ENCODE measurements around the gene PYROXD2.

Gene PYROXD2

DNA sequence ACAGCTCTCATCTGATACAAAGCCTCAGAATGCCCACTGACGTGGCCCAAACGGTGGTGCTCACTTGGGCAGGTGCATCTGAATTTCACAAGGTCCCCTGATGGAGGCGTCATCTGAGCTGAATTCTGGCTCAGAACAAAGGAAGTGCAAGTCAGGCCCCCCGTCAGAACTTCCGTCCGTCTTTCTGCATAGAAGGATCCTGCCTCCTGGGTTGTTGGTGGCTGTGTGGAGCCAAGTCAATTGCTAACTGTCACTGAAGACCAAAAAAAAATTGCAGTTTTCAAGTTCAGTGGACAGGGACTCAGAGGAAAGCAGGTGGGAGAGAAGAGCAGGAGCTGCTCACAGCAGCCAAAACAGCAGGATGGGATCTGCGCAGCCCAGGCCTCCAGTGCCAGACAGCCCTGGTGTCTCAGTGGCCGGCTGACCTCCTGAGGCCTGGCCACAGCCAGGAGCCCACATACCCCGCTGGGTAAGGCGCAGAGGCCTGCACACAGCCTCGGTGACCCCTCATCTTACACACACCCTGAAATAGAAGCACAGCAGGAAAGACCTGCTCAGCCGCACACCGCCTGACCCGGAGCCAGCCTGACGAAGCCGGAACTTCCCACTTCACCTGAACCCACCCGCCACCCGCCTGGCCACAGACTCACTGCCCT lies 49.4 kb downstream of the PYROXD2 start:
- H3K36me3 ChIP-seq (replicated peaks; ENCODE audit: insufficient read depth, low read length): no peaks in the 10 kb centered on the region
- DNase-seq: no peak
- no peaks in the 10 kb centered on the region for H3K79me2 ChIP-seq (ENCODE audit: low read length)
- no peak overlapping the region for H3K27ac ChIP-seq (ENCODE audit: low read length)
- H3K4me2 ChIP-seq (ENCODE audit: low read depth, low read length): no peak overlapping the region
- TF ChIP-seq EZH2phosphoT487 (IDR thresholded peaks at IDR 0.05; ENCODE audit: low read length) (no peak), EZH2 (optimal IDR thresholded peaks at IDR 0.05; ENCODE audit: low read depth, low read length) (no peak)
- TF ChIP-seq, protein P1, sequence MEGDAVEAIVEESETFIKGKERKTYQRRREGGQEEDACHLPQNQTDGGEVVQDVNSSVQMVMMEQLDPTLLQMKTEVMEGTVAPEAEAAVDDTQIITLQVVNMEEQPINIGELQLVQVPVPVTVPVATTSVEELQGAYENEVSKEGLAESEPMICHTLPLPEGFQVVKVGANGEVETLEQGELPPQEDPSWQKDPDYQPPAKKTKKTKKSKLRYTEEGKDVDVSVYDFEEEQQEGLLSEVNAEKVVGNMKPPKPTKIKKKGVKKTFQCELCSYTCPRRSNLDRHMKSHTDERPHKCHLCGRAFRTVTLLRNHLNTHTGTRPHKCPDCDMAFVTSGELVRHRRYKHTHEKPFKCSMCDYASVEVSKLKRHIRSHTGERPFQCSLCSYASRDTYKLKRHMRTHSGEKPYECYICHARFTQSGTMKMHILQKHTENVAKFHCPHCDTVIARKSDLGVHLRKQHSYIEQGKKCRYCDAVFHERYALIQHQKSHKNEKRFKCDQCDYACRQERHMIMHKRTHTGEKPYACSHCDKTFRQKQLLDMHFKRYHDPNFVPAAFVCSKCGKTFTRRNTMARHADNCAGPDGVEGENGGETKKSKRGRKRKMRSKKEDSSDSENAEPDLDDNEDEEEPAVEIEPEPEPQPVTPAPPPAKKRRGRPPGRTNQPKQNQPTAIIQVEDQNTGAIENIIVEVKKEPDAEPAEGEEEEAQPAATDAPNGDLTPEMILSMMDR (IDR thresholded peaks at IDR 0.05; ENCODE audit: low read length): no peak
- H4K20me1 ChIP-seq (ENCODE audit: insufficient read depth, low read length): no peaks in the 10 kb centered on the region
- no peak overlapping the region for H3K9ac ChIP-seq (ENCODE audit: low read length)
- H3K9me3 ChIP-seq (replicated peaks; ENCODE audit: insufficient read depth, low read length): no peaks in the 10 kb centered on the region
- no peak overlapping the region for H2AFZ ChIP-seq (ENCODE audit: low read length)
- H3K9me2 ChIP-seq (replicated peaks; ENCODE audit: insufficient read depth, low read length): no peaks in the 10 kb centered on the region
- H3F3A ChIP-seq (ENCODE audit: insufficient read depth, low read length): peaks cover 11% of the 10 kb centered on the region
- H3K27me3 ChIP-seq (replicated peaks; ENCODE audit: insufficient read depth, low read length): peaks cover 27% of the 10 kb centered on the region; the same call in 1 of the 2 replicates
- H3K4me3 ChIP-seq (ENCODE audit: low read length): no peak overlapping the region
- H3K4me1 ChIP-seq (ENCODE audit: low read length): peaks cover 9% of the 10 kb centered on the region

DNA sequence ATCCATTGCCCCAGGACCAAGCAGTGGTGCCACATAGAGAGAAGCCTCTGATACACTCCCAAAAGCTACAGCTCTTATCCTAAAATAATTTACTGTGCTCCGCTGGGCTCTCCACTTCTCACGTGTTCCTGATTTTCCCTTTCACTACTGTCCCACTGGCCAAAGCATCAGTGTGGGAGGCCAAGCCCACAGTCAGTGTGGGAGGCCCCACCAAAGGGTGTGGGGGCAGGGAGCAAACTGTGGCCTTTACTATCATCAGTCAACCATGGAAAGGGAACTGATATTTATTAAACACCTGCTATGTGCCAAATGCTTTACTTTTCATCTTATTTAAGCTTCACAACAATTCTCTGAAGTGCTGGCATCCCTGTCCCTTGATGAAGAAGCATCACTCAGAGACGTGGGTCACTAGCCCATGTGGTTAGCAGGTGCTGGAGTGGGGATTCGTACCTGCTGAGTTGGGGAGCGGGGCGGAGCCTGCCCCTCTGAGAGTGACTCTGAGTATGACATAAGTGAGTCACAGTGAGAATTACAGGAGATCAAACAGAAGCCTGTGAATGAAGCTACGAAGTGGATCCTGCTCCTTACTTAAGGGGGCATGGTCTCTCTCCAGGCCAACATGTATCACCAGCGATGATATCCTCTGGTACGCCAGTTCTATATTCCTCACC lies 50.4 kb downstream of the PYROXD2 start:
- H2AFZ ChIP-seq (ENCODE audit: low read length): no peak overlapping the region

DNA sequence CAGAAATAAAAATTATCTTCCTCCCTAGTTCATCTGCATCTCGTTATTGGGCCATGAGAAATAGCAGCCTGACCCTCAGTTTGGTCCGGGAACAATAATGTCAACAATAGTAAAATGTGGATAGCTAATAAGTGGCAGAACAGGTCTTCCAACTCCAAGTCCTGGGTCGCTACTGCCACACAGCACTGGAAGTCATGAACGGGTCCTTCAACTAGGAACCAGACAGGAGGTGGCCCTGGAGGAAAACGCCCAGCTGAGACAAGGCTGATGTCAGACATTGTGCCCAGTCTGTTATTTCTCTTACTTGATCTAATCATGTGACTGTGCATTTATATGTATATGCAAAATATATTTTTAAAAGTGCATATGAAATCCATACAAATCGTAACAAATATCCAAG lies 51.8 kb downstream of the PYROXD2 start:
- Histone ChIP-seq H2AFZ (ENCODE audit: low read length) (no peak overlapping the region), H3K36me3 (replicated peaks; ENCODE audit: insufficient read depth, low read length) (no peaks in the 10 kb centered on the region), H3K9me2 (replicated peaks; ENCODE audit: insufficient read depth, low read length) (no peaks in the 10 kb centered on the region), H3K27me3 (replicated peaks; ENCODE audit: insufficient read depth, low read length) (peaks cover 40% of the 10 kb centered on the region), H3F3A (ENCODE audit: insufficient read depth, low read length) (peaks cover 11% of the 10 kb centered on the region), H3K27ac (ENCODE audit: low read length) (no peak overlapping the region), H3K4me2 (ENCODE audit: low read depth, low read length) (no peak overlapping the region), H3K9ac (ENCODE audit: low read length) (no peak overlapping the region), H3K79me2 (ENCODE audit: low read length) (no peaks in the 10 kb centered on the region), H3K4me3 (ENCODE audit: low read length) (no peak overlapping the region), H3K9me3 (replicated peaks; ENCODE audit: insufficient read depth, low read length) (no peaks in the 10 kb centered on the region), H4K20me1 (ENCODE audit: insufficient read depth, low read length) (no peaks in the 10 kb centered on the region), H3K4me1 (ENCODE audit: low read length) (peaks cover 9% of the 10 kb centered on the region)
- DNase-seq: no peak
- TF ChIP-seq, protein P1 (IDR thresholded peaks at IDR 0.05; ENCODE audit: low read length): no peak
- TF ChIP-seq EZH2phosphoT487 (IDR thresholded peaks at IDR 0.05; ENCODE audit: low read length) (no peak), EZH2 (optimal IDR thresholded peaks at IDR 0.05; ENCODE audit: low read depth, low read length) (no peak)

More for the DNA sequence above, 50.4 kb downstream of the PYROXD2 start:
- Histone ChIP-seq H3K4me2 (ENCODE audit: low read depth, low read length) (no peak overlapping the region), H3K9me3 (replicated peaks; ENCODE audit: insufficient read depth, low read length) (no peaks in the 10 kb centered on the region), H3K4me3 (ENCODE audit: low read length) (no peak overlapping the region), H3K9ac (ENCODE audit: low read length) (no peak overlapping the region), H3K4me1 (ENCODE audit: low read length) (peaks cover 9% of the 10 kb centered on the region), H4K20me1 (ENCODE audit: insufficient read depth, low read length) (no peaks in the 10 kb centered on the region), H3K27ac (ENCODE audit: low read length) (no peak overlapping the region), H3K9me2 (replicated peaks; ENCODE audit: insufficient read depth, low read length) (no peaks in the 10 kb centered on the region), H3K27me3 (replicated peaks; ENCODE audit: insufficient read depth, low read length) (peaks cover 34% of the 10 kb centered on the region), H3F3A (ENCODE audit: insufficient read depth, low read length) (peaks cover 11% of the 10 kb centered on the region), H3K36me3 (replicated peaks; ENCODE audit: insufficient read depth, low read length) (no peaks in the 10 kb centered on the region), H3K79me2 (ENCODE audit: low read length) (no peaks in the 10 kb centered on the region)
- no peak for TF ChIP-seq EZH2 (optimal IDR thresholded peaks at IDR 0.05; ENCODE audit: low read depth, low read length)
- TF ChIP-seq, protein P1 (IDR thresholded peaks at IDR 0.05; ENCODE audit: low read length): no peak
- TF ChIP-seq EZH2phosphoT487 (IDR thresholded peaks at IDR 0.05; ENCODE audit: low read length): no peak
- no peak for DNase-seq

All from MM.1S (cell line).